LHCN-M2 (cell line): ENCODE data around the gene ANXA10. TPM values are rescaled to one million over a fixed set of nuclear protein-coding genes. Genes with fewer than 3 reads are reported as not detected.
"Not testable (repeated sequence)": the region's sequence is repeated elsewhere in the genome, so short reads cannot be mapped to it uniquely, and the experiment has no call there.

ENCODE experiments used
- DNase-seq: peaks from one replicate; pipeline ENCODE4 v3.0.0-alpha.2; 2012; ENCODE audit warnings: low read depth
- total RNA-seq: library from RNA; depleted of rRNA; stranded (reverse); fragments of >200 nt; gene quantifications from 2 replicates; pipeline ENCODE4 v1.2.3, GENCODE V29; 2014

Gene ANXA10
- total RNA-seq, 1 experiment from 2014 or later, result 0.34 TPM

DNA sequence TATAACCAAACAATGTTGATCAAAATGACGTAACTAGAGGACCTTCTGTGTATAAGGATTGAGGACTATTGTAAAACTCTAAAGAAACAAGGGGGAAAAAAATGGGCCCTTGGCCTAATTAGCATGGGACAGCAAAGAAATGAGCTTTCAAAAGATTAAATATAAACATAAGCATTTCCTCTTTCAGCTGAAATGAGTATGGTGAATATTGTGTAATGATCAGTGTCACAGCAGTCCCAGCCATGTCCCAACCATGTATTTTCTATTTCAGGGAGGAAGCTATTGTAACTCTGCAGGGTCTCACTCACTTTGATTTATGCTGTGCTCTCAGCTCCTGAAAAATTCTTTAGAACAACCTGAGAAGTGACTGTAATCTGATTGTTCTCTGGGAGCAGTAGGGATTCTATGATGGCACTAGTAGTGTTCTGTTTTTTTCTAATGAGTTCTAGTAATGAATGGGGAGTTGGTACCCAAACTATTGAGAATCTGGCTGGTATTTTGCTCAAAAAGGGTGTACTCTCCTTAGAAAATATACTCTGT lies 25.8 kb downstream of the ANXA10 start:
- DNase-seq, result no peak

DNA sequence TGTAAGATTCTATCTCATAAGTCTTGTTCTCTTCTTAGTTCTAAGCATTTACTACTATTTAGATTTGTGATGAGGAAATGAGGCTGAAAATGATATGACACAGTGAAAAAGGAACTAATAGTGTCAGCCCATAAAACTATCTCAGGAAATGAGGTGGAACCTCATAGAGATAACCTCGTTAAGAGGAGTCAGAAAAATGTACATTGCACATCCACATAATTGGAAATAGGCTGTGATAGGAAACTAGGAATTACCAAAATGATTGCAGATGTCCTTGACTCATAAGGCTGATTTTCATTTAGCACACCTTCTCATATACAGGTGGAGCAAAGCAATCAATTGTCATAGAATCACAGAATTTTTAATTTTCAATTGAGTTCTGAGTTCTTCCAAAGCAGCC lies 26.8 kb downstream of the ANXA10 start:
- no peak for DNase-seq

DNA sequence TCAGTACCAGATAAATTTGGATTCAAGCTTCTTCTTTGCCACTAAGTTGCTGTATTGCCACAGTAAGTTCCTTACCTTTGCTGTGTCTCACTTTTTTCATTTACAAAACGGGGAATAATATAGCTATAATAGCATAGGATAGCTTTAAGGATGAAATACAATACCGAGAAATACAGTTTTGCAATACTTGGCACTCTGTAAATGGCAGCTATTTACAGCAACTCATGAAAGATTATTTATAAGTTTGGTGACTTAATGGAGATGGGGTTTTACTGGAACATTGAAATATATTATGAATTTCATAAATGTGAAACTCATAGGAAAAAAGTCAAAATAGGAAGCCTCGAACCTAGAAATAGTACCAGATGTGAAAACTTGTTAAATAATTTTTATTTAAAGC lies 27.6 kb downstream of the ANXA10 start:
- DNase-seq, result peak; percentile 12

DNA sequence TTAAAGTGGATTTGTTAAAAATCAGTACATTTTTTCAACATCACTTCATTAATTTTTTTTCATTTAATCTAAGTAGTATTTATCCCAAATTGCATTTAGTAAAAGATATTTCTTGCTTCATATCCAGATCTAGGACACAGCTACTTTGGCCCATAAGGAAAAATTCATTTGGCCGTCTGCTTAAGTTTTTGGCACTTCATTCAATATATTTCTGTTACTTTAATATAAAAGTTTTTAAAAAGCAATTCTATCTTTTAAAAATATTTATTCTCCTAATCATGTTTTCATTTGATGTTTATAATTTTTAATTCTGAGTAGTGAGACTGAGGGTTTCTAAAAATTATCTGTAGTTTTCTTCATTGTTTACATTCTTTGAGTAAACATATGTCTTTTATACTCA lies 28.5 kb downstream of the ANXA10 start:
- DNase-seq, result no peak

DNA sequence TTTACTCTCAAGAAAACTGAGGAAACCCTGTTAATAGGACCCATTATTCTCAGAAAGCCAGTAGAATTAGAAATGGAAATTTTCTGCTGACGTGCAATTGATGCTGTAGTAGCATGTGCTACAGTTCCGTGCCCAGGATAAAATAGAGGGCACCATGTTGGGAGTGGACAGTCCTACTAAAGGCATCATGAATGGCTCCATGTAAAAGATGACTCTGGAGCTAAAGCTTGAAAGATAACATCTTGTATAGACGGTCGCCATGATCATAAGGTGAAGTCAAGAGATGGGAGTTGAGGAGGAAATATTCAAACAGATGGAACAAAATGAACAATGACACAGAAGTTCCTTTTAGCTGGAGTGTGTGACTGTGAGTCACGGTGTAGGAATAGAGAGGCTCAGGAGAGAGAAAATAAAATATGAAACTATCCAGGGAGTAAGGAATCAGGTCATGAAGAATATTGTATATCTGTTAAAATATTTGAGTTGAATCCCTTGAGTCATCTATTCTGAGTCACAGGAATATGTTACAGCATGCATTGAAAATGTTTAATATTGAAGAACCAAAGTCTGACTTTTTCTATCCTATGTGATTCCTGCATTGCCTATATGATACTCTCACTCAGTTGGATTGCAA lies 31.8 kb downstream of the ANXA10 start:
- peak; percentile 73 for DNase-seq

DNA sequence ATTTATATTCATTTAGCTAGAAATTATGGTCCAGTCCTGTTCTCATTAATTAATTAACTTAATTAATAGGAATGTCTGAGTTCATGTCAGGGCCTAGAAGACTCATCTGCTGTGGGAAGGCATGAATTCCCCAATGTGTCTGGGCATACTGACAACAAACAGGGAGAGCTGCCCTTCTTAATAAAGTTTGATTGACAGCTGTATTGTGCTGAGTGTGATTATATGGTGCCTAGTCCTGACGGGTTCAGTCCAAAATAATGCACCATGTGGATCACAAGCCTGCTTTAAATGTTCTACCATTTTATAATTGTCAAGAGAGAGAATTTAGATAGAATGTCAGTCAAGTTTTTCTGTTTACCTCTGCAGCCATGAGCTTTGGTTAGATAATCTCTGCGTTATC lies 34.6 kb downstream of the ANXA10 start:
- DNase-seq, result no peak

DNA sequence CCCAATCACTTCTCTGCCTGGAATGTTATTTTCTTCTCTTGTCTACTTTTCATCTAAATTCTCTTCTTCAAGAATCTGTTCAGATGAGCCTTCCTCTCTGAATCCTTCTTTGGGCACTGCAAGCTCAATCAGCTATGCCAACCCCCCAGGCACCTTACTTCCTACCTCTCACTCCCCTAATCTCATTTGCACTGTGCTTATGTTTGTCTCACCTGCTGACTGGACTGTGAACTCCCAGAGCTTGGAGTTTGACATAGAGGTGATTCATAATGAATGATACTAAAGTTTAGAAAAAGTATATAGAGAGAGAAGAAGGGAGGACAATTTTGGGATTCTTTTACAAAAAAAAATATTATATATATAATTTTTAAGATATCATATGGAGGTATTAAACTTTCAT lies 36.3 kb downstream of the ANXA10 start:
- no peak for DNase-seq

DNA sequence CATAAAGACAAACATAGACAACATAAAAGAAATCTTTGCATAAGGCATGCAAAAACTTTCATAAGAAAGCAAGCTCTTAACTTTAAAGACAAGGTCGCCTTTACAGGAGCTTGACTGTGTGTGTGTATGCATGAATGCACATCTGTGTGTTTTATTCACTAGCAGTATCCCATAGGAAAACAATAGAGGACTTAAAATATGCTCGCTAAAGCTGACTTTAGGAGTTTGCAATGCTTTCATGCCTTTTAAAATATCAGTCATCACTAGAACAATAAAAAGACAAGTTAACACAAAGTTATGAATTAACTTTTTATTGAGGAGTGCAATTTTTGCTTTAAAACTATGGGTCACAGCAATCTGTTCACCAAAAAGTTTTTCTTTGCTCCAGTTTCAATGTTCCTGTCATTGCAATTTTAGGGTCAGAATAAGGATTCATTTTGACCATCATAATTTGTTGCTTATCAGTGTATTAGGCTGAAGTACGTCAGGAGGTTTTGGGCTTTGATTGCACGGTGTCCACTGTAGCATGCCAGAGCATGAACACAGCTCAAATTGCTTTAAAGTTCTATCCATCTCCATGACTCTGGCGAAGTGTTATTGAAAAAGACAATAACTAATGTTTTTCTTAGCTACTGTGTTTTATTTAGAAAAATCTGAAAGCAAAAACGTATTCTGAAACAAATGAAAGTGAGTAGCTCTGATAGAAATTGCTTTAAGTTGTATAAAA lies 36.9 kb downstream of the ANXA10 start:
- DNase-seq, result no peak

DNA sequence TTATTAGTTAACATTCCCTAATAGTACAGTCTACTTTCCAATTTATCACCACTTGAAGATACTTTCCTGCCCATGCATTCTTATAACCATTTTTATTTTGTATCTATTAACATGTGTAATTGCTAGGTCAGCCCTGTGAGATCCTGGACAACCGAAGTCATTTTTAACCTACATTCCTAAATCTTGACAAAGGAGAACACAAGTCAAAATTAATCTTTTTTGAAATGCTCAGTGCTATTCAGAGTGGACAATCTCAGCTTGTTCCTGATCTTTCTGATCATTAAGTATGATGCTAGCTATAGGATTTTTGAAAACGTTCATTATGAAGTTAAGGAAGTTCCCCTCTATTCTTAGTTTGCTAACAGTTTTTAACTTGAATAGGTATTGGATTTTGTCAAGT lies 37.5 kb downstream of the ANXA10 start:
- no peak for DNase-seq

DNA sequence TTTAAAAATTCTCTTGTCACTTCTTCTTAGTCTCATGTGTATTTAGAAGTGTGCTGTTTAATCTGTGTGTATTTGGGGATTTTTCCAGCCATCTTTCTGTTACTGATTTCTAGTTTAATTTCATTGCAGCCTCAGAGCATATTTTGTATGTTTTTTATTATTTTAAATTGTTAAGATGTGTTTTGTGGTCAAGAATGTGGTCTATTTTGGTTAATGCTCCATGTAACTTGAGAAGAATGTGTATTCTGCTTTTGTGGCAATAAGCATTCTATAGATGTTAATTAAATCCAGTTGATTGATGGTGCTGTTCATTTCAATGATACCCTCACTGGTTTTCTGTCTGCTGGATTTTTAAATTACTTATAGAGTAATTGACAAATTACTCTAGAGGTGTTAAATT lies 38.9 kb downstream of the ANXA10 start:
- no peak for DNase-seq

DNA sequence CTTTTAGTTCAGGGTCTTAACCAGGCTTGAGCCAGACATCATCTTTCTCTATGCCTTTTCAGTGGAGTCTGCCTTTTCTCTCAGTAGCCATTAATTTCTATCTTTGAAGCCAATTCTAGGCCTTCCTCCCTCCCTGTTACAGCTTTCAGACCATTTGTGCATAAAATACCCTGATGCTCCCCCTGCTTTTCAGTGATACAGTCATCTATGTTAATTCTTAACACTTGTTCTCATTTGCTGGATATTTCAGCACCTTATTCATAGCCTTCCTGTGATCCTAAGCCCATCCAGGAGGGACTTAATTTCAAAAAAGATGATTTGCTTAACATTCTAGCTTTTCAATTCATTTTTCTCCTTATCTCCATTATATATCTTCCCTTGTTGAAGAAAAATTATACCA lies 42.3 kb downstream of the ANXA10 start:
- DNase-seq, result no peak

DNA sequence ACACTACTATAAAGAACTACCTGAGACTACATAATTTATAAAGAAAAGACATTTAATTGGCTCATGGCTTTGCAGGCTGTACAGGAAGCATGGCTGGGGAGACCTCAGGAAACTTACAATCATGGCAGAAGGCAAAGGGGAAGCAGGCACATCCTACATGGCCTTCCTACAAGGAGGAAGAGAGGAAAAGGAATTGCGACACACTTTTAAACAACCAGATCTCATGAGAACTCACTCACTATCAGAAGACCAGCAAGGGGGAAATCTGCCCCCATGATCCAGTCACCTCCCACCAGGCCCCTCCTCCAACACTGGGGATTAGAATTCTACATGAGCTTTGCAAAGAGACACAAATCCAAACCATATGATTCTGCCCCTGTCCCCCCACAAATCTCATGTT lies 43.5 kb downstream of the ANXA10 start:
- not testable (repeated sequence) for DNase-seq

DNA sequence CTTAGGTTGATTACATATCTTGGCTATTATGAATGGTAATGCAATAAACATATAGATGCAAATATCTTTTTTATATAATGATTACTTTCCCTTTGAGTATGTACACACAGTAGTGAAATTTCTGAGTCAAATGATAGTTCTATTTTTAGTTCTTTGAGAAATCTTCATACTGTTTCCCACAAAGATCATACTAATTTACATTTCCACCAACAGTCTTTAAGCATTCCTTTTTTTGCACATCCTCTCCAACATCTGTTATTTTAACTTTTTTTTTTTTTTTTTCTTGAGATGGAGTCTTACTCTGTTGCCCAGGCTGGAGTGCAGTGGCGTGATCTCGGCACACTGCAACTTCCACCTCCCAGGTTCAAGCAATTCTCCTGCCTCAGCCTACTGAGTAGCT lies 45.4 kb downstream of the ANXA10 start:
- peak; percentile 29 for DNase-seq

DNA sequence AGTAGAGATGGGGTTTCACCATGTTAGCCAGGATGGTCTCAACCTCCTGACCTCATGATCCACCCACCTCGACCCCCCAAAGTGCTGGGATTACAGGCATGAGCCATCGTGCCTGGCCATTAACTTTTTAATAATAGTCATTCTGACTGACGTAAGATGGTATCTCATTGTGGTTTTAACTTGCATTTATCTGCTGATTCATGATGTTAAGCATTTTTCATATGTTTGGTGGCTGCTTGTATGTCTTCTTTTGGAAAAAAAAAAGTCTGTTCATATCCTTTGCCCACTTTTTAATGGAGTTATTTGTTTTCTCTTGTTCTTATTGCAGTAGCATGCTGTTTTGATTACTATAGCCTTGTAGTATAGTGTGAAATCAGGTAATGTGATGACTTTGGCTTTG lies 45.8 kb downstream of the ANXA10 start:
- peak; percentile 80 for DNase-seq

DNA sequence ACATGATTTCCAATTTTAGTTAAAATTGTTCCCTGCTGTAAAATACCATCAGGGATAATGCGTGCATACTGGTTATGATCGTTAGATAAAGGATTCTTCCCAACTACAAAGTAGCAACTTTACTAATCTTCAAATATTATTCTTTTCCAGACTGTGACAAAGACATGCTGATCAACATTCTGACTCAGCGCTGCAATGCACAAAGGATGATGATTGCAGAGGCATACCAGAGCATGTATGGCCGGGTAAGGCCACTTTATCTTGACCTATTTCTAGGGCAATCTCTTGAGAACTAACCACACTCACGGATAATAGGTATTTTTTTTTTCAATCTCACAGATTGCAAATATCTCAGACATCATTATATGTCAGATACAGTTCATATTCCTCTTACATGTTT lies 47.0 kb downstream of the ANXA10 start:
- DNase-seq, result peak; percentile 34

DNA sequence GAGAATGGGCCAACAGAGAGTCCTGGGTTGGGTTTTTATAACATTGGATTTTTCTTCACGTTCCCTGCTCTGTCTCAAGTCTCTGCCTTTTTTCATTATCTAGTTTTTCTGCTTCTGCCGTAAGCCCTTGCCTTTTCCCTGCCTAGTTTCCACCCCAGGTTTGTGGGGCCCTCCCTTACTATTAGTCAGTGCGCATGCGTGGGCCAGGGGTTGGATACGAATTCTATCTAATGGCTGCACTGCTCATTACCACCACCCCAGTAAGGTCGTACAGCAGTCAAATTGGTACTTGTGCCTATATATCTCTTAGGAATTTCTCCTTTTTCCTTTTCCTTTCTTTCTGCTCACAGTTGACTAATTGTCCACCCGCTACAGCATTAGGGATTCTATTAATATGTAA lies 49.4 kb downstream of the ANXA10 start:
- DNase-seq, result no peak

DNA sequence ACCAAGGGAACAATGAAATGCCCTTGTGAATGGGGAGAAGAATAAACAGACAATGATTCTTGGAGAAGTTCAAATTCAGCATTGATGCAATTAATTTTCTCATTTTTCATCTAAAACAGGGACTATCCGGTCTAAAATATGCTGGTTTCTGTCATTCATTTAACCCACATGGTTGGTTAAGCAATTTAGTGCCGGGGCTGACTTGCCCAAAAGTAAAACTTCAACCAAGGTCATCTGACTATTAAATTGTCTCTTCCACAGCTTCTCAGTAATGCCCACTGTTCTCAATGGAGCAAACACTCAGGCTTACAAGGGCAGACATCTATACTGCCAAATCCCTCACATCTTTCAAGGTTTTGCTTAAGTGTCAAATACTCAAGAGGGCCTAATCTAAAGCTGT lies 51.3 kb downstream of the ANXA10 start:
- no peak for DNase-seq

DNA sequence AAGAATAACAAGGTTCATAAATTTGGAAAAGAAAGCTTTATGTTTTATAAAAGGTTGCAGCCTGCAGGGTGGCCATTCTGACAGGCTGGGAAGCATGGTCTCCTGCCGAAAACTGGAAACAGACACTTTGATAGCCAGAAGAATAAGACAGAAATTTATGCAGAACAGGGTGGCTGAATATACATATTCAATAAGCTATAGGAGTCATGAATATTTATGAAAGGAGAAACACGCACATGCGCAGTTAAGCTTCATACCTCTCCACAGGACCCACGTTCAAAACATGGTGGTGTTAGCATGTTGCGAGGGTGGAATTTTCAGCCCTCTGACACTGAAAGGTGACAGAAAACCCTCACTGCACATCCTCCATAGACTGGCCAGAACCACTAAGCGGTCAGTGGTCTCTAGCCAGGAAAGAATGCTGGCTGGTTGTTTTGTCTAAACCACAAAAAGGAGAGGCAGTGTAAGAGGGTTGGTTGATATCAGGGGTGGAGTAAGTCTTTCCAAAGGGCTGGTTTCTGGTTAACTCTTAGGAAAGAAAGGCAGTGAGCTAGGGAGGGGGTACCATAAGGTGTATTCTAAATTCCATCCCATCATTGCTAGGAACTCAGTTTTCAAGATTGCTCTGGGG lies 58.2 kb downstream of the ANXA10 start:
- peak; percentile 22 for DNase-seq

DNA sequence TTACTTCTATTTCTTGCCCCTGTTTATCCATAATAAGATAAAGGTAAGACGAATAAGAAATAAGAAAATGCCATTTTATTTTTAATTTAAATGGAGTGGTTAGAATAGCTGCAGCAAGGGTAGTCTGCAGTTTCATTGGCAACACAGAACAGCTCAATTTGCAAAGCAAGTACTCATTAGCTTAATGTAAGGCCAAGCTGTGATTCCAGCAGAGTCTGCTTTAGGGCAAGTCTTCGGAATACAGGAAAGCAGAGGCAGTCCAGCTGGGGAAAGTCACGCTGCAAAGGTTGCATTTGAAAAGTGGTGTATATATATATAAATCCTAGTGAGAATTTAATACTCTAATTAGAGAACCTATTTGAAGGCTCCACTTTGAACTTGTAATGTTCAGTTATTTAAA lies 59.0 kb downstream of the ANXA10 start:
- DNase-seq, result no peak

DNA sequence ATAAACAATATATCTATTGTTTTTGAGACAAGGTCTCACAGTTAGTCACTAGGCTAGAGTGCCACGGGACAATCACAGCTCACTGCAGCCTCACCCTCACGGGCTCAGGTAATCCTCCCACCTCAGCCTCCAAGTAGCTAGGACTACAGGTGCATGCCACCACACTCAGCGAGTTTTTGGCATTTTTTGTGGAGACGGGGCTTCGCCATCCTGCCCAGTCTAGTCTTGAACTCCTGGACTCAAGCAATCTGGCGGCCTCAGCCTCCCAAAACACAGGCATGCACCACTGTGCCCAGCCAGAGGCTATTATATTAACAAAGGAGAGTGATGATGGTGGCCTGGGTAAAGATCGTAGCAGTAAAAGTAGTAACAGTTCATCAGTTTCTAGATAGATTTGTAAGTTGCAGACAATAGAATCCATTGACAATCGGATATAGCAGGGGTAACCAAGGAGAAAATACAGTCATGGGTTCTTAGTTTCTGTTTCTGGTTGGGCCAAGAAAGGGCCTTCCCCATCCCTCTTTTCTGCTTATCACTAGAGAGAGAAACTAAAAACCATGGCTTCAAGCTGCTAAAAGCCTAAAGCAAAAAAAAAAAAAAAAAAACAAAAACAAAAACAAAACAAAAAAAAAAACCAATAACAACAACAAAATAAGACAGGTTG lies 60.6 kb downstream of the ANXA10 start:
- no peak for DNase-seq

DNA sequence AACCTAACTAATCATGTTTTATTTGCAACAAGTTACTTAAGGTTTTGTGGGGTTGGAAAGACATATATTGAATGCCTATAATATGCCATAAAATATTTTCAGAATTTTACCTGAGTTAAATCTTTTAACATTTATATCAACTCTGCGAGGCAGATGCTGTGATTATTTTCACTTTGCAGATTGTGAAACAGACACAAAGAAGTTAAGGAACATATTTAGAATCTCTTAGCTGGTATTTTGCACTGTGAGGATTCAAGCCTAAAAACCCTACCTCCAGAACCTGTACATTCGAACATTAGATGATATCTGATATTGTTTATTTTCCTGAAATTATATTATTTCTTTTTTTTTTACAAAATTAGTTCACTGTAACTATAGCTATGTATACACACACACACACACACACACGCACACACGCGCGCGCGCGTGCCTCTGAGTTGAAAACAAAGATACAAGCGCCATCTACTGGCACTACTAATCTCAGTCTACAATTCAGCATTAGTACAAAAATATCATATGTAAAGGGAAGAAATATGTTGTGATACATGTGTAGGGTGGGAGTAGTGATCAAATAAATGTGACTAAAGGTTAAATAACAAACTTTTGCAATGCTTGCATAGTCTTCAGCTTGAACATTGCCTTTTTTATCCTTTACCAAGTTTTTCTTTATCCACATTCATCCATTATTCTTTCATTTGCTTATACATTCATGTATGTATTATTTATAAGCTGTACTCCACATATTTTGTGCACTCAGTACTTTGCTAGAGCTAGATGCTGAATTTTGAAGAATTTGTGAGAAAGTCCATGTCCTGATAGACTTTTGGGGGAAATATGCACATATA lies 61.5 kb downstream of the ANXA10 start:
- DNase-seq, result peak; percentile 75
